Caco-2 (cell line): Measurements from ENCODE around the gene RIMS4. TPM values are rescaled to one million over a fixed set of nuclear protein-coding genes. Genes with fewer than 3 reads are reported as not detected.

Experiments used
- BruUV-seq: library from RNA; stranded (reverse); fragments of 400-500 nt; replicated peaks from 2 replicates; lab custom pipeline; 2021; lab: Mats Ljungman, UMichigan
- CTCF ChIA-PET: fragments of 300-600 bp; sonication (Branson Sonifier 250); formaldehyde crosslinking; loops from one replicate; lab custom pipeline; 2022; ENCODE audit warnings: antibody characterized with exemption; lab: Charles Lee
- POLR2A ChIA-PET: fragments of 300-600 bp; sonication (Branson Sonifier 250); formaldehyde crosslinking; loops from one replicate; lab custom pipeline; 2022; ENCODE audit warnings: antibody characterized with exemption; lab: Charles Lee
- DNase-seq, 2 experiments: peaks; one replicate each; pipeline versions ENCODE4 v3.0.0 to v3.0.0-alpha.2; 2020 to 2022
- H3K27me3 ChIP-seq: replicated peaks from 2 replicates; pipeline ENCODE4 v1.6.0; 2011; ENCODE audit warnings: low read length; ENCODE audit not compliant: control insufficient read depth, insufficient read depth
- H3K36me3 ChIP-seq: 2 replicates; pipeline ENCODE4 v1.5.1; 2011; ENCODE audit warnings: low read length; ENCODE audit not compliant: control insufficient read depth, insufficient read depth
- H3K4me1 ChIP-seq: fragments of 250-450 bp; sonication (Bioruptor Pico); 2 replicates; pipeline ENCODE4 v1.5.1; 2020; ENCODE audit warnings: mild to moderate bottlenecking
- H3K4me3 ChIP-seq: 2 replicates; pipeline ENCODE4 v1.5.1; 2011; ENCODE audit warnings: low read depth, mild to moderate bottlenecking, control low read depth, low read length
- H3K9me3 ChIP-seq: fragments of 250-450 bp; sonication (Bioruptor Pico); 2 replicates; pipeline ENCODE4 v1.5.1; 2020; ENCODE audit warnings: mild to moderate bottlenecking, moderate library complexity
- H3K27ac Mint-ChIP-seq: one replicate; pipeline ENCODE4 v1.8.0; 2022; ENCODE audit warnings: mixed read lengths; ENCODE audit not compliant: unreplicated experiment
- H3K27me3 Mint-ChIP-seq: one replicate; pipeline ENCODE4 v1.8.0; 2022; ENCODE audit warnings: mixed read lengths; ENCODE audit not compliant: insufficient read depth, unreplicated experiment
- H3K36me3 Mint-ChIP-seq: one replicate; pipeline ENCODE4 v1.8.0; 2022; ENCODE audit warnings: mild to moderate bottlenecking, mixed read lengths; ENCODE audit not compliant: insufficient read depth, unreplicated experiment
- H3K4me1 Mint-ChIP-seq: one replicate; pipeline ENCODE4 v1.8.0; 2022; ENCODE audit warnings: low read depth, mixed read lengths; ENCODE audit not compliant: unreplicated experiment
- H3K4me3 Mint-ChIP-seq: one replicate; pipeline ENCODE4 v1.8.0; 2022; ENCODE audit warnings: mild to moderate bottlenecking, moderate library complexity, mixed read lengths; ENCODE audit not compliant: unreplicated experiment
- H3K9me3 Mint-ChIP-seq: one replicate; pipeline ENCODE4 v1.8.0; 2022; ENCODE audit warnings: mixed read lengths; ENCODE audit not compliant: unreplicated experiment
- intact Hi-C: fragments of 100-400 bp; cut with micrococcal nuclease; formaldehyde crosslinking; loops from one replicate; pipeline ENCODE4 v1.10.0; 2022; ENCODE audit not compliant: unreplicated experiment
- total RNA-seq: library from RNA; stranded (reverse); gene quantifications from 2 replicates; pipeline ENCODE4 v1.2.3, GENCODE V29; 2022
- TF ChIP-seq, protein P1 (sequence below), 2 experiments: fragments of 200-600 bp in 1 of 2; IDR thresholded peaks; 1 replicate in 1 of 2; 2 replicates in 1 of 2; pipeline versions ENCODE4 v1.5.1 to v1.8.0; 2011 to 2022; ENCODE audit warnings: antibody characterized with exemption in 1 of 2, control low read depth in 1 of 2, inconsistent platforms in 1 of 2, low read depth in 1 of 2, low read length in 1 of 2, mild to moderate bottlenecking in 1 of 2, moderate library complexity in 1 of 2; ENCODE audit not compliant: insufficient read depth in 1 of 2, severe bottlenecking in 1 of 2, unreplicated experiment in 1 of 2

The RIMS4 gene
- total RNA-seq, 1 experiment from 2014 or later: 9.0 TPM

DNA sequence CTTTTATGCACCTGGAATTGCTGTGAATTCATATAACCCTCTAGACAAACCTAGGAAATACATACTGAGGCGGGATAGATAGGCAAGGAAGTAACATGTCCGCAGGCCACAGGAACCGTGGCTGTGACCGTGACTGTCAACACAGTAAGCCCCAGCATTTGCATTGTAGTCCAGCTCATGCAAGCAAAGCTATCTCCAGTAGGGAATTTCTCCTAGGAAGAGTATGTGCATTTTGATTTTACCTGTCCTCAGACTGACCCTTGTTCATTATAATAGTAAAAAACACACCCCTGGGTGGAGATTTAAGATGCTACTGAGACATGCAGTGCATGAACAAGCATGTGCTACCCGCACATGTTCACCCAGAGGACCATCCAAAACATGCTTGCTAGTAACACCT is 30.5 kb upstream of the RIMS4 start:
- Histone ChIP-seq H3K36me3 (no peaks in the 10 kb centered on the region), H3K9me3 (no peaks in the 10 kb centered on the region; the same call in 1 of the 2 replicates), H3K4me3 (no peak overlapping the region), H3K4me1 (no peaks in the 10 kb centered on the region), H3K27me3 (no peaks in the 10 kb centered on the region)
- Mint-ChIP-seq H3K4me1 (no peaks in the 10 kb centered on the region), H3K36me3 (no peaks in the 10 kb centered on the region), H3K9me3 (peaks cover 10% of the 10 kb centered on the region), H3K27ac (no peak overlapping the region), H3K27me3 (peaks cover 4% of the 10 kb centered on the region), H3K4me3 (no peak overlapping the region)
- CTCF ChIA-PET: no interaction called here
- no TSS peak for BruUV-seq
- DNase-seq: no peak
- TF ChIP-seq, protein P1, sequence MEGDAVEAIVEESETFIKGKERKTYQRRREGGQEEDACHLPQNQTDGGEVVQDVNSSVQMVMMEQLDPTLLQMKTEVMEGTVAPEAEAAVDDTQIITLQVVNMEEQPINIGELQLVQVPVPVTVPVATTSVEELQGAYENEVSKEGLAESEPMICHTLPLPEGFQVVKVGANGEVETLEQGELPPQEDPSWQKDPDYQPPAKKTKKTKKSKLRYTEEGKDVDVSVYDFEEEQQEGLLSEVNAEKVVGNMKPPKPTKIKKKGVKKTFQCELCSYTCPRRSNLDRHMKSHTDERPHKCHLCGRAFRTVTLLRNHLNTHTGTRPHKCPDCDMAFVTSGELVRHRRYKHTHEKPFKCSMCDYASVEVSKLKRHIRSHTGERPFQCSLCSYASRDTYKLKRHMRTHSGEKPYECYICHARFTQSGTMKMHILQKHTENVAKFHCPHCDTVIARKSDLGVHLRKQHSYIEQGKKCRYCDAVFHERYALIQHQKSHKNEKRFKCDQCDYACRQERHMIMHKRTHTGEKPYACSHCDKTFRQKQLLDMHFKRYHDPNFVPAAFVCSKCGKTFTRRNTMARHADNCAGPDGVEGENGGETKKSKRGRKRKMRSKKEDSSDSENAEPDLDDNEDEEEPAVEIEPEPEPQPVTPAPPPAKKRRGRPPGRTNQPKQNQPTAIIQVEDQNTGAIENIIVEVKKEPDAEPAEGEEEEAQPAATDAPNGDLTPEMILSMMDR (IDR thresholded peaks at IDR 0.05; ENCODE audit: insufficient read depth in 1 of 2, low read depth in 1 of 2, low read length in 1 of 2, severe bottlenecking in 1 of 2, unreplicated experiment in 1 of 2): no peak
- intact Hi-C loops: no loop called here
- POLR2A ChIA-PET: no interaction called here

GRCh38 chr20:44839481-44839880 is 29.1 kb upstream of the RIMS4 start:
- no peak overlapping the region for H3K4me3 ChIP-seq
- TF ChIP-seq, protein P1 (IDR thresholded peaks at IDR 0.05; ENCODE audit: insufficient read depth in 1 of 2, low read depth in 1 of 2, low read length in 1 of 2, severe bottlenecking in 1 of 2, unreplicated experiment in 1 of 2): no peak
- DNase-seq: no peak
- CTCF ChIA-PET: no interaction called here
- H3K4me1 Mint-ChIP-seq: no peaks in the 10 kb centered on the region
- peaks cover 9% of the 10 kb centered on the region for H3K27me3 Mint-ChIP-seq
- intact Hi-C loops: no loop called here
- H3K36me3 Mint-ChIP-seq: no peaks in the 10 kb centered on the region
- POLR2A ChIA-PET: interaction anchor here (0.6 kb wide), 1 partner anchor 287 kb away, joined by 4 read pairs; no protein-coding TSS in a partner anchor
- BruUV-seq: no TSS peak
- H3K4me3 Mint-ChIP-seq: no peak overlapping the region
- H3K9me3 ChIP-seq: no peaks in the 10 kb centered on the region; the same call in 1 of the 2 replicates
- H3K36me3 ChIP-seq: no peaks in the 10 kb centered on the region
- H3K9me3 Mint-ChIP-seq: peaks cover 10% of the 10 kb centered on the region
- H3K27ac Mint-ChIP-seq: no peak overlapping the region
- no peaks in the 10 kb centered on the region for H3K27me3 ChIP-seq
- H3K4me1 ChIP-seq: no peaks in the 10 kb centered on the region

- BruUV-seq: no TSS peak
- H3K4me3 ChIP-seq: no peak overlapping the region
Measured at GRCh38 chr20:44838521-44838920, 28.2 kb upstream of the RIMS4 start.

More at GRCh38 chr20:44838521-44838920, 28.2 kb upstream of the RIMS4 start:
- no peak overlapping the region for H3K4me3 Mint-ChIP-seq
- POLR2A ChIA-PET: no interaction called here
- H3K4me1 Mint-ChIP-seq: no peaks in the 10 kb centered on the region
- Histone ChIP-seq H3K9me3 (no peaks in the 10 kb centered on the region; the same call in 1 of the 2 replicates), H3K27me3 (no peaks in the 10 kb centered on the region), H3K4me1 (no peaks in the 10 kb centered on the region), H3K36me3 (no peaks in the 10 kb centered on the region)
- intact Hi-C loops: no loop called here
- peaks cover 10% of the 10 kb centered on the region for H3K9me3 Mint-ChIP-seq
- peaks cover 9% of the 10 kb centered on the region for H3K27me3 Mint-ChIP-seq
- no peak for DNase-seq
- TF ChIP-seq, protein P1 (IDR thresholded peaks at IDR 0.05; ENCODE audit: insufficient read depth in 1 of 2, low read depth in 1 of 2, low read length in 1 of 2, severe bottlenecking in 1 of 2, unreplicated experiment in 1 of 2): no peak
- H3K36me3 Mint-ChIP-seq: no peaks in the 10 kb centered on the region
- CTCF ChIA-PET: no interaction called here
- H3K27ac Mint-ChIP-seq: no peak overlapping the region
